ENCODE measurements around the gene TSPAN7. TPM values are rescaled to one million over a fixed set of nuclear protein-coding genes. Genes with fewer than 3 reads are reported as not detected.

The TSPAN7 gene
- total RNA-seq, 1 donor from 2014 or later = 1.1 TPM

DNA sequence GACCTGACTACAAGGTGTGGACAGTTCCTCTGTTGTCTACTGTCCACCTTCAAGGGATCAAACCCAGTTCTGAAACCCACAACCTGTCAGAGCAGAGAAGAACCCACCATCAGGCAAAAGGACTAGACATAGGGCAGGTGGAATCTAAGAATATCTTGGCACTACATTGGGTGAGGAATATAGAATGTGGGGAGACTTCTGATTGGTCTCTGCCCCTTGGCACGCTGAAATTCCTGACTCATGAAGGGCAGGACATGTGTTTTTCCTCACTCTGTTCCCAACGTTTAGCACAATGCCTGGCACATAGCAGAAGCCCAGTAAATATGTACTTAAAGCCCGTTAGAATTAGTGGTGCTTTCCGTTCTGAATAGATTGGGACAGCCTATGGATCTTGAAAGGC lies 59.3 kb downstream of the TSPAN7 start:
- FAIRE-seq = no peak

DNA sequence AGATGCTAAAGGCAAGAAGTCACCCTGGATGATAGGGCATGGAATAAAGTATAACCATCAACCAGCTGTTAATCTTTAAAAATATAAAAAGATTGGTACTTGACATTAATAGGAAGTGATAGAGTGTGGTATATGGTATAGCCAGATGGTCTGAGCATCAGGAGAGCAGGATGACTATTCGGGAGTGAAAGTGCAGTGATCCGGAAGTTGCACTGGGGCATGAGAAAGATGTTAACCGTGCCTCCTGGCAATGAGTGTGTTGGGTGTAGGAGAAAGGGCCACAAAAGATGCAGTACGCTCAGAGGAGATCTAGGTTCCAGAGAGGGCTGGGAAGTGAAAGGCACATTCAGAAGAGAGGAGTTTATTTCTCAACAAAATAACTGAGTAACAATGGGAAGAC lies 65.0 kb downstream of the TSPAN7 start:
- no peak for FAIRE-seq
- Histone ChIP-seq H3K27me3 (ENCODE audit: control insufficient read depth, insufficient read depth, low read length) (no peaks in the 10 kb centered on the region), H3K36me3 (ENCODE audit: control insufficient read depth, insufficient read depth, low read length) (no peaks in the 10 kb centered on the region), H3K4me3 (ENCODE audit: low read depth, low read length) (no peak overlapping the region)
- DNase-seq (ENCODE audit: low read depth) = no peak
- no peak for TF ChIP-seq CTCF (IDR thresholded peaks at IDR 0.05; ENCODE audit: insufficient read depth, low read length, severe bottlenecking)

More for the DNA sequence above, 59.3 kb downstream of the TSPAN7 start:
- no peaks in the 10 kb centered on the region for H3K36me3 ChIP-seq (ENCODE audit: control insufficient read depth, insufficient read depth, low read length)
- no peaks in the 10 kb centered on the region for H3K27me3 ChIP-seq (ENCODE audit: control insufficient read depth, insufficient read depth, low read length)
- DNase-seq (ENCODE audit: low read depth) = no peak
- H3K4me3 ChIP-seq (ENCODE audit: low read depth, low read length) = no peak overlapping the region
- TF ChIP-seq CTCF (IDR thresholded peaks at IDR 0.05; ENCODE audit: insufficient read depth, low read length, severe bottlenecking) = no peak

DNA sequence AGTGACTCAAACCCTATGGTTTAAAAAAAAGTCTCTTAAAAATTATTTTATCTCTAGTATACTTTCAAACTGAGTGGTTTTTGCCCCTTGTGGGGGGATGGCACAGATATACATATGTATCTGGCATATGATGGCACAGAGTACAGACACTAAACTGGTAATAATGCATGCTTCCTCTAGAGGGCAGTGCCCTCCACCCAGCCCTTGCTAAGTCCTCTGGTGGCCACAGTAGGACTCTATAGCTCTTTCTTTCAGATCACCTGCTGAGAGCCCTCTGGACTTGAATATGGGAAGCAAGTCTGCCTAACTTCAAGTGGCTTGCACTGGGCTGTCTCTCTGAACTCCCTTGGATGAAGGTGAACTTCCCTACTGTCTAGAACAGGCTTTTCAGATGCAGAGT lies 66.3 kb downstream of the TSPAN7 start:
- TF ChIP-seq CTCF (IDR thresholded peaks at IDR 0.05; ENCODE audit: insufficient read depth, low read length, severe bottlenecking) = peak; percentile 54
- DNase-seq (ENCODE audit: low read depth) (peak; percentile 15), FAIRE-seq (no peak)
- Histone ChIP-seq H3K4me3 (ENCODE audit: low read depth, low read length) (no peak overlapping the region), H3K36me3 (ENCODE audit: control insufficient read depth, insufficient read depth, low read length) (no peaks in the 10 kb centered on the region), H3K27me3 (ENCODE audit: control insufficient read depth, insufficient read depth, low read length) (no peaks in the 10 kb centered on the region)

DNA sequence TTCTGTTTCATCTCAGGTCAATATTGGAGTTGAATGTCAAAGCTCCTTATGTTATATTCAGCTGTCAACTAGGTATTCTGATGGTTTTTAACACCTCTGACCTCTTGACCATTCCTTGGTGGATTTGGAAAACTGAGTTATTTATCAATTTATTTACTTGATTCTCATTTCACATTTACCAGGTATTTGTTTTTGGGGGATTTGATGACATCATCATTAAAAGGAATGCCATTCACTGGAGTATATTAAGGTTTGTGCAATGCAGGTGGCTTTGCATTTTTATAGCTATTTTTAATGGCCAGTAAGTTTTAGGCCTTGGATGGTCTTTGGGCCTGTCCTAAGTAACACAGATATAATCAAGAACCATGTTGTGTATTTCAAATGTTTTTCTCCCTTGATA lies 67.2 kb downstream of the TSPAN7 start:
- TF ChIP-seq CTCF (IDR thresholded peaks at IDR 0.05; ENCODE audit: insufficient read depth, low read length, severe bottlenecking) = no peak
- Histone ChIP-seq H3K4me3 (ENCODE audit: low read depth, low read length) (no peak overlapping the region), H3K36me3 (ENCODE audit: control insufficient read depth, insufficient read depth, low read length) (no peaks in the 10 kb centered on the region), H3K27me3 (ENCODE audit: control insufficient read depth, insufficient read depth, low read length) (no peaks in the 10 kb centered on the region)
- DNase-seq (ENCODE audit: low read depth) (no peak), FAIRE-seq (no peak)

GRCh38 chrX:38632516-38632915 lies 71.2 kb downstream of the TSPAN7 start:
- no peak overlapping the region for H3K4me3 ChIP-seq (ENCODE audit: low read depth, low read length)
- H3K27me3 ChIP-seq (ENCODE audit: control insufficient read depth, insufficient read depth, low read length) = no peaks in the 10 kb centered on the region
- TF ChIP-seq CTCF (IDR thresholded peaks at IDR 0.05; ENCODE audit: insufficient read depth, low read length, severe bottlenecking) = no peak
- no peaks in the 10 kb centered on the region for H3K36me3 ChIP-seq (ENCODE audit: control insufficient read depth, insufficient read depth, low read length)
- FAIRE-seq = no peak
- no peak for DNase-seq (ENCODE audit: low read depth)

GRCh38 chrX:38634665-38635064 lies 73.3 kb downstream of the TSPAN7 start:
- Histone ChIP-seq H3K27me3 (ENCODE audit: control insufficient read depth, insufficient read depth, low read length) (no peaks in the 10 kb centered on the region), H3K36me3 (ENCODE audit: control insufficient read depth, insufficient read depth, low read length) (no peaks in the 10 kb centered on the region), H3K4me3 (ENCODE audit: low read depth, low read length) (no peak overlapping the region)
- no peak for TF ChIP-seq CTCF (IDR thresholded peaks at IDR 0.05; ENCODE audit: insufficient read depth, low read length, severe bottlenecking)
- no peak for DNase-seq (ENCODE audit: low read depth)
- no peak for FAIRE-seq
